Stimulated activated naive CD8-positive, alpha-beta T cell treated with anti-CD3 and anti-CD28 coated beads, Interleukin-15, Interleukin-2, amounts not matched to agents 100 U/mL and 50 U/mL, for 24 hours (primary cell): ENCODE data around the gene YTHDF1.
A peak's percentile ranks its signal among the peaks of the same experiment; 100 is the strongest.
"Not testable (repeated sequence)": the region's sequence is repeated elsewhere in the genome, so short reads cannot be mapped to it uniquely, and the experiment has no call there.

Experiments
- ATAC-seq: fragments of 150-1000 bp; cut with Tn5 transposase; one replicate; pipeline ENCODE4 v1.10.0; 2021
- DNase-seq: peaks from one replicate; pipeline ENCODE4 v3.0.0; 2021

Gene YTHDF1

GRCh38 chr20:63216041-63216848, at the start of gene YTHDF1:
Gene YTHDF1, minus strand, starts transcription at chr20:63216131. Its CDS starts 239 bp downstream, at chr20:63215892.
- DNase-seq (peak; percentile 98), ATAC-seq (peak; percentile 95)

GRCh38 chr20:63264519-63264918, 48.6 kb upstream of the YTHDF1 start:
- ATAC-seq (no peak), DNase-seq (no peak)

GRCh38 chr20:63264000-63264399, 48.1 kb upstream of the YTHDF1 start:
- DNase-seq (no peak), ATAC-seq (no peak)

- ATAC-seq, result no peak
- no peak for DNase-seq
These were observed 46.9 kb upstream of the YTHDF1 start for GRCh38 chr20:63262836-63263235.

GRCh38 chr20:63261795-63262528, 46.0 kb upstream of the YTHDF1 start:
- DNase-seq (no peak), ATAC-seq (no peak)

- DNase-seq (no peak), ATAC-seq (no peak)
These were observed 45.3 kb upstream of the YTHDF1 start for GRCh38 chr20:63261060-63261794.

GRCh38 chr20:63260521-63260920, 44.6 kb upstream of the YTHDF1 start:
- no peak for DNase-seq
- no peak for ATAC-seq

GRCh38 chr20:63259734-63260460, 44.0 kb upstream of the YTHDF1 start:
- ATAC-seq (no peak), DNase-seq (no peak)

- ATAC-seq (no peak), DNase-seq (no peak)
These were observed 42.9 kb upstream of the YTHDF1 start for GRCh38 chr20:63258781-63259180.

- no peak for ATAC-seq
- no peak for DNase-seq
These were observed 41.7 kb upstream of the YTHDF1 start for GRCh38 chr20:63257629-63258028.

GRCh38 chr20:63256954-63257353, 41.0 kb upstream of the YTHDF1 start:
- ATAC-seq (no peak), DNase-seq (no peak)

GRCh38 chr20:63255931-63256704, 40.2 kb upstream of the YTHDF1 start:
- DNase-seq (no peak), ATAC-seq (peak; percentile 24)

- no peak for DNase-seq
- ATAC-seq, result no peak
These were observed 38.9 kb upstream of the YTHDF1 start for GRCh38 chr20:63254606-63255384.

GRCh38 chr20:63254232-63254605, 38.3 kb upstream of the YTHDF1 start, which contains the start of gene NKAIN4:
Gene NKAIN4, minus strand, starts transcription at chr20:63254463. Its CDS starts 13 bp downstream, at chr20:63254450.
- DNase-seq, result no peak
- no peak for ATAC-seq

GRCh38 chr20:63253438-63254231, 37.7 kb upstream of the YTHDF1 start:
- no peak for DNase-seq
- ATAC-seq, result no peak

GRCh38 chr20:63253065-63253437, 37.1 kb upstream of the YTHDF1 start:
- no peak for ATAC-seq
- no peak for DNase-seq

- ATAC-seq (no peak), DNase-seq (no peak)
These were observed 36.4 kb upstream of the YTHDF1 start for GRCh38 chr20:63252284-63252711.

- peak; percentile 22 for DNase-seq
- ATAC-seq, result not testable (repeated sequence)
These were observed 35.4 kb upstream of the YTHDF1 start for GRCh38 chr20:63251350-63251749.

GRCh38 chr20:63249891-63250290, 34.0 kb upstream of the YTHDF1 start:
- DNase-seq, result no peak
- no peak for ATAC-seq
